Measurements from ENCODE around the gene PCNX2.

The PCNX2 gene

GRCh38 chr1:232966663-232967062 lies 328.9 kb downstream of the PCNX2 start:
- TF ChIP-seq CTCF (IDR thresholded peaks at IDR 0.05) = no peak

GRCh38 chr1:232965912-232966217 lies 329.7 kb downstream of the PCNX2 start:
- no peak for TF ChIP-seq CTCF (IDR thresholded peaks at IDR 0.05)

GRCh38 chr1:232965124-232965911 lies 330.2 kb downstream of the PCNX2 start:
- no peak for TF ChIP-seq CTCF (IDR thresholded peaks at IDR 0.05)

- TF ChIP-seq CTCF (IDR thresholded peaks at IDR 0.05) = no peak
Observed at GRCh38 chr1:232964601-232965000, 330.9 kb downstream of the PCNX2 start.

- TF ChIP-seq CTCF (IDR thresholded peaks at IDR 0.05) = no peak
Observed at GRCh38 chr1:232962761-232963745, 332.5 kb downstream of the PCNX2 start.

- no peak for TF ChIP-seq CTCF (IDR thresholded peaks at IDR 0.05)
Observed at GRCh38 chr1:232958067-232958466, 337.5 kb downstream of the PCNX2 start.

GRCh38 chr1:232956081-232956480 lies 339.4 kb downstream of the PCNX2 start:
- TF ChIP-seq CTCF (IDR thresholded peaks at IDR 0.05) = no peak
